B cell (primary cell): ENCODE measurements around the gene CEP68. TPM values are rescaled to one million over a fixed set of nuclear protein-coding genes. Genes with fewer than 3 reads are reported as not detected.

Experiments
- ATAC-seq: fragments of 200-7000 bp; cut with Tn5 transposase; one replicate; pipeline ENCODE4 v1.10.0; 2021; ENCODE audit warnings: low read depth, mild to moderate bottlenecking, moderate number of reproducible peaks, moderate library complexity
- CTCF ChIA-PET: fragments of 350-600 bp; sonication (Branson Sonifier 250); formaldehyde crosslinking; loops from one replicate; lab custom pipeline; 2021; ENCODE audit warnings: antibody characterized with exemption, inconsistent platforms; lab: Charles Lee
- POLR2A ChIA-PET: fragments of 350-600 bp; sonication (Branson Sonifier 250); formaldehyde crosslinking; loops from one replicate; lab custom pipeline; 2021; ENCODE audit warnings: antibody characterized with exemption; lab: Charles Lee
- DNase-seq: peaks from one replicate; pipeline ENCODE4 v3.0.0; 2013
- H2AFZ ChIP-seq: 2 replicates; pipeline ENCODE4 v1.6.1; 2012; ENCODE audit warnings: mild to moderate bottlenecking, low read depth, low read length; ENCODE audit not compliant: insufficient read depth, poor library complexity, severe bottlenecking
- H3K27ac ChIP-seq, 2 donors: 1 replicate in 1 of 2; 2 replicates in 1 of 2; pipeline ENCODE4 v1.5.1; 2012 to 2013; ENCODE audit warnings: low read length in 2 of 2, mild to moderate bottlenecking in 2 of 2, moderate library complexity in 1 of 2
- H3K27me3 ChIP-seq, 4 experiments: fragments of 200-600 bp in 1 of 4; sonication (generic) in 1 of 4; replicated peaks in 1 of 4; 1 replicate in 2 of 4; 2 replicates in 2 of 4; pipeline versions ENCODE4 v1.6.1 to v1.7.0; 2013 to 2016; ENCODE audit warnings: low read length in 3 of 4, mild to moderate bottlenecking in 2 of 4, mixed read lengths in 1 of 4, moderate library complexity in 1 of 4; ENCODE audit not compliant: insufficient read depth in 4 of 4, control insufficient read depth in 3 of 4; ENCODE audit errors: control extremely low read depth in 1 of 4
- H3K36me3 ChIP-seq, 2 experiments: replicated peaks in 1 of 2; 1 replicate in 1 of 2; 2 replicates in 1 of 2; pipeline versions ENCODE4 v1.6.1 to v1.7.1; 2013; ENCODE audit warnings: low read length in 1 of 2; ENCODE audit not compliant: insufficient read depth in 2 of 2, control insufficient read depth in 1 of 2; ENCODE audit errors: control extremely low read depth in 1 of 2, extremely low read depth in 1 of 2
- H3K4me1 ChIP-seq, 2 donors: fragments of 200-600 bp in 1 of 2; sonication (generic) in 1 of 2; 1 replicate in 1 of 2; 2 replicates in 1 of 2; pipeline versions ENCODE4 v1.5.1 to v1.6.1; 2013 to 2017; ENCODE audit warnings: low read length in 2 of 2; ENCODE audit not compliant: control insufficient read depth in 2 of 2, insufficient read depth in 2 of 2
- H3K4me2 ChIP-seq: replicated peaks from 2 replicates; pipeline ENCODE3; 2012; ENCODE audit warnings: mild to moderate bottlenecking, low read depth, low read length; ENCODE audit not compliant: poor library complexity, severe bottlenecking
- H3K4me3 ChIP-seq, 5 experiments: fragments of 200-600 bp in 1 of 5; sonication (generic) in 1 of 5; 1 replicate in 3 of 5; 2 replicates in 2 of 5; pipeline versions ENCODE4 v1.5.1 to v1.7.0; 2011 to 2016; ENCODE audit warnings: low read length in 4 of 5, mild to moderate bottlenecking in 4 of 5, low read depth in 2 of 5, control low read depth in 1 of 5, moderate library complexity in 1 of 5; ENCODE audit not compliant: insufficient read depth in 1 of 5; ENCODE audit errors: control extremely low read depth in 1 of 5, extremely low read depth in 1 of 5
- H3K79me2 ChIP-seq: fragments of 200-600 bp; sonication (generic); one replicate; pipeline ENCODE4 v1.6.0; 2016; ENCODE audit warnings: low read length; ENCODE audit not compliant: control insufficient read depth, insufficient read depth
- H3K9ac ChIP-seq: fragments of 200-600 bp; sonication (generic); 2 replicates; pipeline ENCODE4 v1.6.1; 2017; ENCODE audit warnings: mild to moderate bottlenecking, low read length, moderate library complexity
- H3K9me3 ChIP-seq, 3 donors: one replicate each; pipeline versions ENCODE4 v1.6.1 to v1.7.1; 2013; ENCODE audit warnings: low read length in 2 of 3; ENCODE audit not compliant: control insufficient read depth in 2 of 3, insufficient read depth in 1 of 3; ENCODE audit errors: control extremely low read depth in 1 of 3
- H4K20me1 ChIP-seq: 2 replicates; pipeline ENCODE4 v1.6.0; 2012; ENCODE audit warnings: mild to moderate bottlenecking, low read length; ENCODE audit not compliant: insufficient read depth, control insufficient read depth, poor library complexity, severe bottlenecking
- H3K27ac Mint-ChIP-seq: one replicate; pipeline ENCODE4 v1.8.0; 2021; ENCODE audit warnings: mixed read lengths
- H3K27me3 Mint-ChIP-seq: one replicate; pipeline ENCODE4 v1.8.0; 2021; ENCODE audit warnings: mixed read lengths
- H3K4me1 Mint-ChIP-seq: one replicate; pipeline ENCODE4 v1.8.0; 2021; ENCODE audit warnings: mixed read lengths
- H3K4me3 Mint-ChIP-seq: one replicate; pipeline ENCODE4 v1.8.0; 2021; ENCODE audit warnings: mixed read lengths
- H3K9me3 Mint-ChIP-seq: one replicate; pipeline ENCODE4 v1.8.0; 2022; ENCODE audit warnings: mixed read lengths; ENCODE audit not compliant: insufficient read depth
- EZH2 ChIP-seq: IDR thresholded peaks from 2 replicates; pipeline ENCODE4 v1.6.1; 2012; ENCODE audit warnings: borderline replicate concordance, low read depth, mild to moderate bottlenecking, moderate library complexity, low read length; ENCODE audit not compliant: insufficient read depth, poor library complexity, severe bottlenecking
- WGBS: methylation state at CpG from one replicate; pipeline ENCODE4 v1.1.5; 2013; ENCODE audit warnings: missing lambda C conversion rate; ENCODE audit not compliant: insufficient coverage; 5-methylcytosine and 5-hydroxymethylcytosine counted together
- intact Hi-C: fragments of 100-400 bp; cut with micrococcal nuclease; formaldehyde crosslinking; loops from one replicate; pipeline ENCODE4 v1.10.0; 2022
- polyA plus RNA-seq: library from polyadenylated mRNA; depleted of rRNA; stranded (reverse); fragments of >200 nt; gene quantifications from 2 replicates; pipeline ENCODE4 v1.2.3, GENCODE V29; 2012
- total RNA-seq, 2 donors: library from RNA; stranded (reverse); fragments of 120-200 nt in 1 of 2; gene quantifications; 1 replicate in 1 of 2; 2 replicates in 1 of 2; pipeline versions ENCODE4 v1.2.3 to v1.2.4, GENCODE V29; 2013 to 2022
- TF ChIP-seq, protein P1 (sequence below): fragments of 200-600 bp; IDR thresholded peaks from one replicate; pipeline ENCODE4 v1.8.0; 2022; ENCODE audit warnings: antibody characterized with exemption, mild to moderate bottlenecking

The CEP68 gene
- total and polyA plus RNA-seq, 2 donors (not counting 1 experiment from before 2014, with no cell fraction given): 11.0 to 32.0 TPM

DNA sequence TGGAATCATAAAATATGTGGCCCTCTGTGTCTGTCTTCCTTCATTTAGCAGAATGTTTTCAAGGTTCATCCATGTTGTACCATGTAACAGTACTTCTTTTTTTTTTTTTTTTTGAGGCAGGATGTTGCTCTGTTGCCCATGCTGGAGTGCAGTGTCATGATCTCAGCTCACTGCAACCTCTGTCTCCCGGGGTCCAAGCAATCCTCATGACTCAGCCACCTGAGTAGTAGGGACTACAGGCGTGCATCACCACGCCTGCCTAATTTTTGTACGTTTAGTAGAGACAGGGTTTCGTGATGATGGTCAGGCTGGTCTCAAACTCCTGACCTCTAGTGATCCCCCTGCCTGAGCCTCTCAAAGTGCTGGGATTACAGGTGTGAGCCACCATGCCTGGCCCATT, 42.5 kb downstream of the CEP68 start:
- no peaks in the 10 kb centered on the region for H3K4me1 ChIP-seq
- no peak overlapping the region for H2AFZ ChIP-seq
- Mint-ChIP-seq H3K27me3 (no peaks in the 10 kb centered on the region), H3K4me1 (no peaks in the 10 kb centered on the region), H3K9me3 (no peaks in the 10 kb centered on the region), H3K4me3 (no peak overlapping the region), H3K27ac (no peak overlapping the region)
- H3K27me3 ChIP-seq: no peaks in the 10 kb centered on the region
- CTCF ChIA-PET: no interaction called here
- H3K4me3 ChIP-seq: no peak overlapping the region
- peaks cover 15 to 81% of the 10 kb centered on the region in 2 experiments for H3K36me3 ChIP-seq
- no peak for DNase-seq
- H3K79me2 ChIP-seq: peaks cover 62% of the 10 kb centered on the region
- TF ChIP-seq EZH2: no peak
- TF ChIP-seq, protein P1, sequence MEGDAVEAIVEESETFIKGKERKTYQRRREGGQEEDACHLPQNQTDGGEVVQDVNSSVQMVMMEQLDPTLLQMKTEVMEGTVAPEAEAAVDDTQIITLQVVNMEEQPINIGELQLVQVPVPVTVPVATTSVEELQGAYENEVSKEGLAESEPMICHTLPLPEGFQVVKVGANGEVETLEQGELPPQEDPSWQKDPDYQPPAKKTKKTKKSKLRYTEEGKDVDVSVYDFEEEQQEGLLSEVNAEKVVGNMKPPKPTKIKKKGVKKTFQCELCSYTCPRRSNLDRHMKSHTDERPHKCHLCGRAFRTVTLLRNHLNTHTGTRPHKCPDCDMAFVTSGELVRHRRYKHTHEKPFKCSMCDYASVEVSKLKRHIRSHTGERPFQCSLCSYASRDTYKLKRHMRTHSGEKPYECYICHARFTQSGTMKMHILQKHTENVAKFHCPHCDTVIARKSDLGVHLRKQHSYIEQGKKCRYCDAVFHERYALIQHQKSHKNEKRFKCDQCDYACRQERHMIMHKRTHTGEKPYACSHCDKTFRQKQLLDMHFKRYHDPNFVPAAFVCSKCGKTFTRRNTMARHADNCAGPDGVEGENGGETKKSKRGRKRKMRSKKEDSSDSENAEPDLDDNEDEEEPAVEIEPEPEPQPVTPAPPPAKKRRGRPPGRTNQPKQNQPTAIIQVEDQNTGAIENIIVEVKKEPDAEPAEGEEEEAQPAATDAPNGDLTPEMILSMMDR: no peak
- H3K27ac ChIP-seq: peak overlapping the region in 1 of 2 donors; percentile 15
- peaks cover 52% of the 10 kb centered on the region for H4K20me1 ChIP-seq
- H3K9me3 ChIP-seq: peaks cover 0 to 3% (median 0%) of the 10 kb centered on the region in 3 donors
- WGBS: 86% methylated on average over 4 of the region's 5 CpGs
- H3K9ac ChIP-seq: no peak overlapping the region
- no peak for ATAC-seq
- POLR2A ChIA-PET: no interaction called here
- intact Hi-C loops: no loop called here
- no peak overlapping the region for H3K4me2 ChIP-seq

DNA sequence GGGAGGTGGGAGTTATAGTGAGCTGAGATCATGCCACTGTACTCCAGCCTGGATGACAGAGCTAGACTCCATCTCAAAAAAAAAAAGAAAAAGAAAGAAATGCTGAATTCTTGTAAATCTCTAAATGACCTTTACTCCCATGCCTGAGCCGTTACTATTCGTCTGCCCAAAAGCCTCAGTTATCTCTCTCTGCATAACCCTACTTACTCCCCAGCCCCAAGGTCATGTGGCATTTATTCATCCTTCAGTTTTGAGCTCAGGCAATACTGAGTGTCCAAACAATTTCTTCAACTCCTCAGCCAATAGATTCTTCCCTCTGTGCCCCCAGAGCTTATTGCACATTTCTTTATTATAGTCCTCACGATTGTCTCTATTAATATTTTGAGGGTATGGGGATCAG, 44.9 kb downstream of the CEP68 start:
- Histone ChIP-seq H3K36me3 (peaks cover 15 to 72% of the 10 kb centered on the region in 2 experiments), H2AFZ (no peak overlapping the region), H3K27me3 (no peaks in the 10 kb centered on the region), H3K4me1 (no peaks in the 10 kb centered on the region), H3K9me3 (no peaks in the 10 kb centered on the region), H3K4me2 (no peak overlapping the region), H3K79me2 (peaks cover 77% of the 10 kb centered on the region), H3K4me3 (no peak overlapping the region), H3K27ac (no peak overlapping the region), H3K9ac (no peak overlapping the region), H4K20me1 (peaks cover 63% of the 10 kb centered on the region)
- no peak overlapping the region for H3K4me3 Mint-ChIP-seq
- no peak overlapping the region for H3K27ac Mint-ChIP-seq
- WGBS: no CpG with 5 or more reads among the region's 3 CpGs
- POLR2A ChIA-PET: interaction anchor here (0.7 kb wide), 1 partner anchor 60 kb away, joined by 4 read pairs; no protein-coding TSS in a partner anchor
- no peaks in the 10 kb centered on the region for H3K27me3 Mint-ChIP-seq
- CTCF ChIA-PET: interaction anchor here (0.7 kb wide), 1 partner anchor 19 kb away, joined by 3 read pairs; no protein-coding TSS in a partner anchor
- no peak for DNase-seq
- H3K4me1 Mint-ChIP-seq: peaks cover 8% of the 10 kb centered on the region
- no peak for ATAC-seq
- intact Hi-C loops: no loop called here
- H3K9me3 Mint-ChIP-seq: no peaks in the 10 kb centered on the region
- no peak for TF ChIP-seq EZH2
- TF ChIP-seq, protein P1: no peak
